ENCODE measurements around the gene ATP13A3.

GRCh38 chr3:194481103-194481502 lies 5.7 kb downstream of the ATP13A3 start:
- TF ChIP-seq POLR2AphosphoS5 (IDR thresholded peaks at IDR 0.05) (no peak), CTCF (IDR thresholded peaks at IDR 0.05) (no peak)

Data from transverse colon (tissue), 4 donors.